Tibial artery (tissue), 4 donors: ENCODE results near the gene ITM2A.
A peak's percentile ranks its signal among the peaks of the same experiment; 100 is the strongest.

Experiments
- DNase-seq, 2 donors: peaks; one replicate each; pipeline ENCODE4 v3.0.0-alpha.2; 2019
- H3K27ac ChIP-seq, 2 donors: fragments of 200-600 bp; sonication (generic) in 1 of 2; 1 replicate in 1 of 2; 2 replicates in 1 of 2; pipeline ENCODE4 v1.5.1; 2018 to 2019; ENCODE audit warnings: mild to moderate bottlenecking in 1 of 2
- H3K27me3 ChIP-seq, 2 donors: fragments of 200-600 bp; sonication (generic) in 1 of 2; one replicate each; pipeline versions ENCODE4 v1.5.1 to v1.6.0; 2016 to 2019
- H3K36me3 ChIP-seq, 3 donors: fragments of 200-600 bp; sonication (generic) in 2 of 3; one replicate each; pipeline ENCODE4 v1.5.1; 2016 to 2019; ENCODE audit warnings: mild to moderate bottlenecking in 2 of 3
- H3K4me1 ChIP-seq, 4 donors: fragments of 200-600 bp; sonication (generic) in 2 of 4; 1 replicate in 3 of 4; 2 replicates in 1 of 4; pipeline ENCODE4 v1.5.1; 2016 to 2019
- H3K4me3 ChIP-seq, 2 donors: fragments of 200-600 bp; sonication (generic) in 1 of 2; 1 replicate in 1 of 2; 2 replicates in 1 of 2; pipeline ENCODE4 v1.5.1; 2018 to 2019; ENCODE audit warnings: mild to moderate bottlenecking in 2 of 2
- H3K9me3 ChIP-seq, 3 donors: fragments of 200-600 bp; sonication (generic) in 1 of 3; one replicate each; pipeline ENCODE4 v1.5.1; 2016 to 2019
- intact Hi-C: fragments of 100-400 bp; cut with DNase I; formaldehyde crosslinking; loops from one replicate; pipeline ENCODE4 v1.15.0; 2023; ENCODE audit warnings: low total_unique reads
- TF ChIP-seq, protein P1 (sequence below), 2 experiments: fragments of 200-600 bp in 1 of 2; fragments of 450-650 bp in 1 of 2; IDR thresholded peaks; one replicate each; pipeline ENCODE4 v1.5.1; 2017 to 2019; ENCODE audit warnings: antibody characterized with exemption in 2 of 2, mild to moderate bottlenecking in 1 of 2, moderate library complexity in 1 of 2

ITM2A gene

DNA sequence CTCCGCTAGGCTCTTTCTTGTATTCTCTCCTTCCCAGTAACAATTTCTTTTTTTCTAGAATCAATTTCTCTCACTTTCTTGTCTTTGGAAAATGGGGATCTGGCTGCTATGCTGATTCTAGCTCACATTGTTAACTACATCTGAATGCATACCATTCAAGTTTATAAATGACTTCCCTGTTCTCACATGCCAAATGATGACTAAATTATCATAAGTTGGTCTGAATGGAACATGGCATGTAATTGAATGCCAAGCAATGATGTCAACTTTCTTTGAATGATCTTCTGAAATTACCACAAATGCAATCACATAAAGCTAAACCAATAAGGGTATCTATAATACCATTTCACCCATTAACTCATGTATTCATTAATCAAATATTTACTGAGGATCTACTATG is 2.7 kb upstream of the ITM2A start:
- intact Hi-C loops = no loop called here
- TF ChIP-seq, protein P1, sequence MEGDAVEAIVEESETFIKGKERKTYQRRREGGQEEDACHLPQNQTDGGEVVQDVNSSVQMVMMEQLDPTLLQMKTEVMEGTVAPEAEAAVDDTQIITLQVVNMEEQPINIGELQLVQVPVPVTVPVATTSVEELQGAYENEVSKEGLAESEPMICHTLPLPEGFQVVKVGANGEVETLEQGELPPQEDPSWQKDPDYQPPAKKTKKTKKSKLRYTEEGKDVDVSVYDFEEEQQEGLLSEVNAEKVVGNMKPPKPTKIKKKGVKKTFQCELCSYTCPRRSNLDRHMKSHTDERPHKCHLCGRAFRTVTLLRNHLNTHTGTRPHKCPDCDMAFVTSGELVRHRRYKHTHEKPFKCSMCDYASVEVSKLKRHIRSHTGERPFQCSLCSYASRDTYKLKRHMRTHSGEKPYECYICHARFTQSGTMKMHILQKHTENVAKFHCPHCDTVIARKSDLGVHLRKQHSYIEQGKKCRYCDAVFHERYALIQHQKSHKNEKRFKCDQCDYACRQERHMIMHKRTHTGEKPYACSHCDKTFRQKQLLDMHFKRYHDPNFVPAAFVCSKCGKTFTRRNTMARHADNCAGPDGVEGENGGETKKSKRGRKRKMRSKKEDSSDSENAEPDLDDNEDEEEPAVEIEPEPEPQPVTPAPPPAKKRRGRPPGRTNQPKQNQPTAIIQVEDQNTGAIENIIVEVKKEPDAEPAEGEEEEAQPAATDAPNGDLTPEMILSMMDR (IDR thresholded peaks at IDR 0.05) = no peak
- H3K9me3 ChIP-seq = no peaks in the 10 kb centered on the region
- no peaks in the 10 kb centered on the region for H3K36me3 ChIP-seq
- H3K4me1 ChIP-seq = no peaks in the 10 kb centered on the region
- no peak for DNase-seq
- no peak overlapping the region for H3K4me3 ChIP-seq
- H3K27me3 ChIP-seq = no peaks in the 10 kb centered on the region
- no peak overlapping the region for H3K27ac ChIP-seq

DNA sequence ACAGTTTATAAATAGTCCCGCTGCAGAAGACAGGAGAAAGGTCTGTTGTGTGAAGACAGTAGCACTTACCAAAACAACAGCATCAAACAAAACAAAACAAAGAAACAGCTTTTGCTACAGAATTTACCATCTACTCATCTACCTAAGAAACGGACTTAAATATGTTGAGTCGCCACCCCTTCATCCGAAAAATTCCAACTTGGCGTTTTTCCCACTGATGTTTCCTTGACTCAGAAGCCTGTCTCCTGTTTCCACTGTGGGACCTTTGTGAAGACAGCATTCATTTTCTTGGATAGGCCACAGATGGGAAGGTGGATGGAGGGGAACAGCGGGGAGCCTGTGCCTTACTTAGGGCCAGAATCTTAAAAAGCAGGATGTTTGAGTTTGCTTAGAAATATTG is 1.3 kb upstream of the ITM2A start:
- H3K4me3 ChIP-seq = no peak overlapping the region
- no peaks in the 10 kb centered on the region for H3K4me1 ChIP-seq
- H3K9me3 ChIP-seq = no peaks in the 10 kb centered on the region
- H3K27ac ChIP-seq = no peak overlapping the region
- no peaks in the 10 kb centered on the region for H3K27me3 ChIP-seq
- no peaks in the 10 kb centered on the region for H3K36me3 ChIP-seq
- intact Hi-C loops = no loop called here
- no peak for DNase-seq
- TF ChIP-seq, protein P1 (IDR thresholded peaks at IDR 0.05) = no peak

DNA sequence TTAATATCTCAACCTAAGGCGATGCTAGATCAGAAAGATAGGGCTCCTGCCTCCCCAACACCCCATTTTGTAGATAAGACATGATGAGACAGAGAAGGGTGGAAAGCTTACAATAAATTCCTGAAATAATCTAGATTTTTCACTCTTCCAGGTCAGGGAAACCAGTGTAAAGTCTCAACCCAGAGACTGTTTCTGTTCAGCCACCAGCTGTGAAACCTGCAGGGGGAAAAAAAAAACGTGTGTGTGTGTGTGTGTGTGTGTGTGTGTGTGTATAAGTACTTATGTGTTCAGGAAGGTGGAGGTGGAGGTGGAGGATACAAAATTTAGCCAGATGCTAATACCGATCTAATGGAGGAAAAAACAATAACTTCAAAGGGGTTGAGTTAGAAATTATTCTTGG is 773 bp upstream of the ITM2A start:
- intact Hi-C loops = no loop called here
- Histone ChIP-seq H3K27ac (no peak overlapping the region), H3K9me3 (no peaks in the 10 kb centered on the region), H3K4me3 (no peak overlapping the region), H3K36me3 (no peaks in the 10 kb centered on the region), H3K4me1 (no peaks in the 10 kb centered on the region), H3K27me3 (no peaks in the 10 kb centered on the region)
- no peak for DNase-seq
- TF ChIP-seq, protein P1 (IDR thresholded peaks at IDR 0.05) = no peak

DNA sequence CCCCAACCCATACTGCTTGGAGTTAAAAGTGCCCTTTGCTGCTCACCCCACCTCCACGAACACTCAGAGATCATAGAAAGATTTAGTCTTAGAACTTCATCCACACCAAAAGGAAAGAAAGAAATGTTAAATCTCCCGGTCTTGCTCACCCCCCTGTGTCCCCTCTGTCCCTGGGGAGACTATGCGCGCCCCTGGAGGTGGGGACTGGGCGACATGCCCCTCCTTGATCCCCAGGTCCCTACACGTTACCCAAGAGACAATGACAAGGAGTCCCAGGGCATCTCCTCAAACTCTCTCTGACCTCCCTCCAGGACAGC is 620 bp downstream of the ITM2A start:
- H3K9me3 ChIP-seq = no peaks in the 10 kb centered on the region
- intact Hi-C loops = no loop called here
- H3K4me3 ChIP-seq = peak overlapping the region; percentile 43 to 50
- peak overlapping the region in 1 of 2 donors; percentile 22 for H3K27ac ChIP-seq
- H3K27me3 ChIP-seq = no peaks in the 10 kb centered on the region
- H3K4me1 ChIP-seq = no peaks in the 10 kb centered on the region
- DNase-seq = no peak
- TF ChIP-seq, protein P1 (IDR thresholded peaks at IDR 0.05) = no peak
- H3K36me3 ChIP-seq = no peaks in the 10 kb centered on the region

DNA sequence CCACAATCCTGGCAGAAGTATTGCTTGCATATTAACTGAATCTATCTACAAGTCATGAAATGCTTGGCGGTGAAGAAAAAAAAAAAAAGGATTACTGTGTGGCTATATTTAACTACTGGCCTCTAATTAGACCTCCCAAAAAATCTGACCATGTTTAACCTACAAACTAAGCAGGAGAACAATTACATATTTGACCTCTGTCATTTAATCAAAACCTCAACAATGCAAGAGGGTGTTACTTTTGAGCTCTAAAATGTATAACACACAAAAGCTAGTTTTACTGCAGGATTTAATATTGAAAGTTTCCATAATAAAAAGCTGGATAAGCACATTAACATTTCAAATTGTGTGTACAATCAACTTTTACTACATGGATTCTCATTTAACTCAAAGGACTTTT is 1.5 kb downstream of the ITM2A start:
- intact Hi-C loops = no loop called here
- no peaks in the 10 kb centered on the region for H3K27me3 ChIP-seq
- H3K4me3 ChIP-seq = peak overlapping the region in 1 of 2 donors; percentile 50
- DNase-seq = no peak
- H3K27ac ChIP-seq = no peak overlapping the region
- H3K9me3 ChIP-seq = no peaks in the 10 kb centered on the region
- TF ChIP-seq, protein P1 (IDR thresholded peaks at IDR 0.05) = no peak
- H3K4me1 ChIP-seq = no peaks in the 10 kb centered on the region
- H3K36me3 ChIP-seq = no peaks in the 10 kb centered on the region

DNA sequence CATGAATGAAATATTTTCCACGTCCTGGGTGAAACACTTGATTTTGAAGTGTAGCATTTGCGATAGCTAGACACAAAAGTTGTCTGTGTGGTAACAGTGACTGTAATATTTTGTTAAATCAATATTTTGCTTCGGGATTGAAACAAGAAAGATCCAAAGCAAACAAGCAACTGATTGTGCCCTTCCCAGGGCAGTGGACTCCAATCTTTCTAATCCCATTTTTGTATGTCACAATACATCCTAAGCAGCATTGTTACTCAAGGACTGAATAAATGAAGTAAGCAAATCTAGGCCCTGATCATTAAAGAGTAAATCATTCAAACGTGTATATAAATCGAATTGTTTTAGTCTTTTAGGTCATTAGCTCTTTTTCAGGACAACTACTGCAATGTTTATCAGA is 2.8 kb downstream of the ITM2A start:
- Histone ChIP-seq H3K27ac (no peak overlapping the region), H3K27me3 (no peaks in the 10 kb centered on the region)
- DNase-seq = no peak

More for the DNA sequence above, 2.8 kb downstream of the ITM2A start:
- Histone ChIP-seq H3K36me3 (no peaks in the 10 kb centered on the region), H3K9me3 (no peaks in the 10 kb centered on the region), H3K4me3 (no peak overlapping the region), H3K4me1 (no peaks in the 10 kb centered on the region)
- intact Hi-C loops = no loop called here
- TF ChIP-seq, protein P1 (IDR thresholded peaks at IDR 0.05) = no peak
